GM23338 (cell line): ENCODE data around the gene EVC2.

ENCODE experiments used
- CREB1 ChIP-seq: fragments of 250-450 bp; sonication (Bioruptor Pico); IDR thresholded peaks from 2 replicates; pipeline ENCODE4 v1.5.0; 2020; ENCODE audit warnings: low read depth, mild to moderate bottlenecking, moderate library complexity
- EZH2 ChIP-seq: fragments of 200-600 bp; sonication (generic); IDR thresholded peaks from one replicate; pipeline ENCODE4 v1.8.0; 2017; ENCODE audit warnings: antibody characterized with exemption, mild to moderate bottlenecking, low read depth; ENCODE audit not compliant: unreplicated experiment
- EZH2phosphoT487 ChIP-seq: fragments of 200-600 bp; sonication (generic); IDR thresholded peaks from one replicate; pipeline ENCODE4 v1.8.1; 2018; ENCODE audit warnings: antibody characterized with exemption; ENCODE audit not compliant: unreplicated experiment
- POLR2AphosphoS5 ChIP-seq: IDR thresholded peaks from 2 replicates; pipeline ENCODE4 v1.6.1; 2016; ENCODE audit warnings: antibody characterized with exemption, low read depth
- ZNF331 ChIP-seq: fragments of 250-450 bp; sonication (Bioruptor Pico); IDR thresholded peaks from 2 replicates; pipeline ENCODE4 v1.5.0; 2020; ENCODE audit warnings: low read depth, mild to moderate bottlenecking, moderate library complexity
- TF ChIP-seq, protein P1 (sequence below), 2 experiments: fragments of 200-600 bp in 1 of 2; sonication (generic) in 1 of 2; conservative IDR thresholded peaks; 2 replicates each; pipeline versions ENCODE4 v1.5.1 to v1.6.1; 2016 to 2017; ENCODE audit warnings: antibody characterized with exemption in 2 of 2, low read depth in 2 of 2, mild to moderate bottlenecking in 2 of 2, moderate library complexity in 1 of 2

DNA sequence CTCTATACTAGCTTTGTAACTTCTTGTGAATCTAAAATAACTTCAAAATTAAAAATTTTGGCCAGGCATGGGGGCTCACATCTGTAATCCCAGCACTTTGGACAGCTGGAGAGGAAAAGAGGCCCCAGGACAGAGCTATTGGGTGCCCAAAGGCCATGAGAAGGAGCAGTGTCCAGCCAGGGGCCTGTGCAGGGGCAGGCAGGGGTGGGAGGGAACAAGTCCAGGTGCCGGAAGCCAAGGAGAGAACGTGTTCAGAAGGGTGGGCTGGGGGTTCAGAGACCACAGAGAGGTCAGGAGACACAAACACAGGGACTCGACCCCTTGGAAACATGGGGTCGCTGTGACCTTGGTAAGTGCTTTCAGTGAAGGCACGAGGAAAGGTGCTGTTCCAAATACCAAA lies 138.9 kb downstream of the EVC2 start:
- no peak for TF ChIP-seq ZNF331
- no peak for TF ChIP-seq EZH2
- TF ChIP-seq, protein P1, sequence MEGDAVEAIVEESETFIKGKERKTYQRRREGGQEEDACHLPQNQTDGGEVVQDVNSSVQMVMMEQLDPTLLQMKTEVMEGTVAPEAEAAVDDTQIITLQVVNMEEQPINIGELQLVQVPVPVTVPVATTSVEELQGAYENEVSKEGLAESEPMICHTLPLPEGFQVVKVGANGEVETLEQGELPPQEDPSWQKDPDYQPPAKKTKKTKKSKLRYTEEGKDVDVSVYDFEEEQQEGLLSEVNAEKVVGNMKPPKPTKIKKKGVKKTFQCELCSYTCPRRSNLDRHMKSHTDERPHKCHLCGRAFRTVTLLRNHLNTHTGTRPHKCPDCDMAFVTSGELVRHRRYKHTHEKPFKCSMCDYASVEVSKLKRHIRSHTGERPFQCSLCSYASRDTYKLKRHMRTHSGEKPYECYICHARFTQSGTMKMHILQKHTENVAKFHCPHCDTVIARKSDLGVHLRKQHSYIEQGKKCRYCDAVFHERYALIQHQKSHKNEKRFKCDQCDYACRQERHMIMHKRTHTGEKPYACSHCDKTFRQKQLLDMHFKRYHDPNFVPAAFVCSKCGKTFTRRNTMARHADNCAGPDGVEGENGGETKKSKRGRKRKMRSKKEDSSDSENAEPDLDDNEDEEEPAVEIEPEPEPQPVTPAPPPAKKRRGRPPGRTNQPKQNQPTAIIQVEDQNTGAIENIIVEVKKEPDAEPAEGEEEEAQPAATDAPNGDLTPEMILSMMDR (conservative IDR thresholded peaks at IDR 0.05; ENCODE audit: low read depth in 2 of 2): no peak
- no peak for TF ChIP-seq EZH2phosphoT487
- TF ChIP-seq CREB1 (CRISPR knock-in tag): no peak
- TF ChIP-seq POLR2AphosphoS5: no peak
